Measurements from ENCODE around the gene MAML2.

The MAML2 gene

GRCh38 chr11:96242971-96243647 is 99.9 kb downstream of the MAML2 start:
- TF ChIP-seq GATA3 (IDR thresholded peaks at IDR 0.05; ENCODE audit: low read depth, low read length): no peak
- TF ChIP-seq GATA2 (IDR thresholded peaks at IDR 0.05; ENCODE audit: low read depth, low read length): no peak

- TF ChIP-seq GATA3 (IDR thresholded peaks at IDR 0.05; ENCODE audit: low read depth, low read length) (no peak), GATA2 (IDR thresholded peaks at IDR 0.05; ENCODE audit: low read depth, low read length) (no peak)
These were observed 100.7 kb downstream of the MAML2 start for GRCh38 chr11:96242191-96242847.

- TF ChIP-seq GATA2 (IDR thresholded peaks at IDR 0.05; ENCODE audit: low read depth, low read length): no peak
- TF ChIP-seq GATA3 (IDR thresholded peaks at IDR 0.05; ENCODE audit: low read depth, low read length): no peak
These were observed 101.6 kb downstream of the MAML2 start for GRCh38 chr11:96241331-96241841.

- TF ChIP-seq GATA2 (IDR thresholded peaks at IDR 0.05; ENCODE audit: low read depth, low read length): no peak
- no peak for TF ChIP-seq GATA3 (IDR thresholded peaks at IDR 0.05; ENCODE audit: low read depth, low read length)
These were observed 104.3 kb downstream of the MAML2 start for GRCh38 chr11:96238563-96239135.

GRCh38 chr11:96237766-96238266 is 105.2 kb downstream of the MAML2 start:
- TF ChIP-seq GATA3 (IDR thresholded peaks at IDR 0.05; ENCODE audit: low read depth, low read length) (no peak), GATA2 (IDR thresholded peaks at IDR 0.05; ENCODE audit: low read depth, low read length) (no peak)

GRCh38 chr11:96235751-96236150 is 107.2 kb downstream of the MAML2 start:
- TF ChIP-seq GATA3 (IDR thresholded peaks at IDR 0.05; ENCODE audit: low read depth, low read length) (no peak), GATA2 (IDR thresholded peaks at IDR 0.05; ENCODE audit: low read depth, low read length) (no peak)

GRCh38 chr11:96234866-96235441 is 108.0 kb downstream of the MAML2 start:
- TF ChIP-seq GATA3 (IDR thresholded peaks at IDR 0.05; ENCODE audit: low read depth, low read length) (no peak), GATA2 (IDR thresholded peaks at IDR 0.05; ENCODE audit: low read depth, low read length) (no peak)

GRCh38 chr11:96232132-96232531 is 110.9 kb downstream of the MAML2 start:
- TF ChIP-seq GATA2 (IDR thresholded peaks at IDR 0.05; ENCODE audit: low read depth, low read length): no peak
- TF ChIP-seq GATA3 (IDR thresholded peaks at IDR 0.05; ENCODE audit: low read depth, low read length): no peak

GRCh38 chr11:96230686-96231085 is 112.3 kb downstream of the MAML2 start:
- TF ChIP-seq GATA3 (IDR thresholded peaks at IDR 0.05; ENCODE audit: low read depth, low read length): no peak

- TF ChIP-seq GATA2 (IDR thresholded peaks at IDR 0.05; ENCODE audit: low read depth, low read length) (no peak), GATA3 (IDR thresholded peaks at IDR 0.05; ENCODE audit: low read depth, low read length) (no peak)
These were observed 113.5 kb downstream of the MAML2 start for GRCh38 chr11:96229354-96229977.

- TF ChIP-seq GATA3 (IDR thresholded peaks at IDR 0.05; ENCODE audit: low read depth, low read length) (no peak), GATA2 (IDR thresholded peaks at IDR 0.05; ENCODE audit: low read depth, low read length) (no peak)
These were observed 114.1 kb downstream of the MAML2 start for GRCh38 chr11:96228910-96229309.

GRCh38 chr11:96228473-96228891 is 114.5 kb downstream of the MAML2 start:
- no peak for TF ChIP-seq GATA3 (IDR thresholded peaks at IDR 0.05; ENCODE audit: low read depth, low read length)
- no peak for TF ChIP-seq GATA2 (IDR thresholded peaks at IDR 0.05; ENCODE audit: low read depth, low read length)

GRCh38 chr11:96227244-96227643 is 115.8 kb downstream of the MAML2 start:
- no peak for TF ChIP-seq GATA3 (IDR thresholded peaks at IDR 0.05; ENCODE audit: low read depth, low read length)

- TF ChIP-seq GATA3 (IDR thresholded peaks at IDR 0.05; ENCODE audit: low read depth, low read length) (no peak), GATA2 (IDR thresholded peaks at IDR 0.05; ENCODE audit: low read depth, low read length) (no peak)
These were observed 119.9 kb downstream of the MAML2 start for GRCh38 chr11:96223083-96223482.
